Measurements from ENCODE around the gene RGS6.

The RGS6 gene

GRCh38 chr14:72154645-72155378 is 222.6 kb downstream of the RGS6 start:
- in situ Hi-C loops (cut with HindIII; ENCODE audit: low sequenced_read_pairs) = no loop called here

- in situ Hi-C loops (cut with HindIII; ENCODE audit: low sequenced_read_pairs) = no loop called here
Measured at GRCh38 chr14:72155379-72155993, 223.3 kb downstream of the RGS6 start.

GRCh38 chr14:72164420-72165228 is 232.4 kb downstream of the RGS6 start:
- in situ Hi-C loops (cut with HindIII; ENCODE audit: low sequenced_read_pairs) = no loop called here

- in situ Hi-C loops (cut with HindIII; ENCODE audit: low sequenced_read_pairs) = no loop called here
Measured at GRCh38 chr14:72165229-72165698, 233.0 kb downstream of the RGS6 start.

- in situ Hi-C loops (cut with HindIII; ENCODE audit: low sequenced_read_pairs) = no loop called here
Measured at GRCh38 chr14:72169521-72169920, 237.3 kb downstream of the RGS6 start.

- in situ Hi-C loops (cut with HindIII; ENCODE audit: low sequenced_read_pairs) = no loop called here
Measured at GRCh38 chr14:72172049-72172448, 239.8 kb downstream of the RGS6 start.

- in situ Hi-C loops (cut with HindIII; ENCODE audit: low sequenced_read_pairs) = no loop called here
Measured at GRCh38 chr14:72172597-72172996, 240.4 kb downstream of the RGS6 start.

- in situ Hi-C loops (cut with HindIII; ENCODE audit: low sequenced_read_pairs) = no loop called here
Measured at GRCh38 chr14:72173038-72173720, 240.9 kb downstream of the RGS6 start.

GRCh38 chr14:72177251-72177650 is 245.0 kb downstream of the RGS6 start:
- in situ Hi-C loops (cut with HindIII; ENCODE audit: low sequenced_read_pairs) = no loop called here

- in situ Hi-C loops (cut with HindIII; ENCODE audit: low sequenced_read_pairs) = no loop called here
Measured at GRCh38 chr14:72178517-72178916, 246.3 kb downstream of the RGS6 start.

- in situ Hi-C loops (cut with HindIII; ENCODE audit: low sequenced_read_pairs) = no loop called here
Measured at GRCh38 chr14:72182708-72183432, 250.6 kb downstream of the RGS6 start.

GRCh38 chr14:72183631-72184030 is 251.4 kb downstream of the RGS6 start:
- in situ Hi-C loops (cut with HindIII; ENCODE audit: low sequenced_read_pairs) = no loop called here

GRCh38 chr14:72186523-72186922 is 254.3 kb downstream of the RGS6 start:
- in situ Hi-C loops (cut with HindIII; ENCODE audit: low sequenced_read_pairs) = no loop called here

GRCh38 chr14:72196237-72197015 is 264.2 kb downstream of the RGS6 start:
- in situ Hi-C loops (cut with HindIII; ENCODE audit: low sequenced_read_pairs) = no loop called here

- in situ Hi-C loops (cut with HindIII; ENCODE audit: low sequenced_read_pairs) = no loop called here
Measured at GRCh38 chr14:72201645-72202044, 269.4 kb downstream of the RGS6 start.

- in situ Hi-C loops (cut with HindIII; ENCODE audit: low sequenced_read_pairs) = no loop called here
Measured at GRCh38 chr14:72213424-72213823, 281.2 kb downstream of the RGS6 start.

GRCh38 chr14:72215080-72215479 is 282.9 kb downstream of the RGS6 start:
- in situ Hi-C loops (cut with HindIII; ENCODE audit: low sequenced_read_pairs) = no loop called here

- in situ Hi-C loops (cut with HindIII; ENCODE audit: low sequenced_read_pairs) = no loop called here
Measured at GRCh38 chr14:72217135-72217534, 284.9 kb downstream of the RGS6 start.

- in situ Hi-C loops (cut with HindIII; ENCODE audit: low sequenced_read_pairs) = no loop called here
Measured at GRCh38 chr14:72222046-72222445, 289.8 kb downstream of the RGS6 start.

GRCh38 chr14:72236629-72237028 is 304.4 kb downstream of the RGS6 start:
- in situ Hi-C loops (cut with HindIII; ENCODE audit: low sequenced_read_pairs) = no loop called here

Measured in DLD1 (cell line).